ENCODE results near the gene PANX2.

The PANX2 gene

GRCh38 chr22:50217543-50218152, 47.1 kb downstream of the PANX2 start:
- no peak for DNase-seq

- no peak for DNase-seq
These were observed 47.8 kb downstream of the PANX2 start for GRCh38 chr22:50218153-50218995.

GRCh38 chr22:50218996-50219727, 48.6 kb downstream of the PANX2 start:
- DNase-seq, result no peak

DNA sequence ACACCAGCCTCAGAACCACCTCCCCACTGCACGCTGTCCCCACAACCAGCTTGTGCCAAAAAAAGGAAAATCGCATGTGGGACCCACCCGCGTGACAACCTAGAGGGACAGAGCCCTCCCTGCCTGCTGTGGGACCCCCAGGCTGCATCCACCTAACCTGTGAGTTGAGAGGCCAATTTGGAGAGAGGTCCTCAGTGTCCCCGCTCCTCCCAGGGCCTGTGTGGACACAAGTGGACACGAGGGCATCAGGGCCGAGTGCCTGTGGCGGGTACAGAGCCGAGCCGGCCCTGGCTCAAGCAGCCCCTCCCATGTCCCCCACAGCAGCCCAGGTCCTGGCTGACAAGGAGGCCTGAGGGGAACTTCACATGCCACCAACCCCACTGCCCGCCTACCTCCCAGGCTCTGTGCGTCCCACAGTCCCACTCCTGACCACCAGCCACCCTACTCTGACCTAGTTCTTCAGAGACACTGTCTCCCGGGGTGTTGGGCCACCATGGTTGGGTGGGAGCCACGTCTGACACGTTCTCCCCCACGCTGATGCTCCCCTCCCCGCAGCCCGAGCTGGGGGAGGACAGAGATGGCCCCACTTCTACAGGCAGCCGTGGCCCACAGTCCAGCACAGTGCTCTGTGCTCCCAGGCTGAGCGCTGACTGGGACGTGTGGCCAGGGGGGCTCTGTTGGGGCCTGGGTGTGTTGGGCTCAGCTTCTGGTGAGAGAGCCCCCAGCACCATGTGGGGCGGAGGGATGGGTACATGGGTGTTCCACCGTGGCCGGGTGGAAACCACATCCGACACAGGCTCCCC, 49.5 kb downstream of the PANX2 start:
- DNase-seq, result no peak

- DNase-seq, result no peak
These were observed 50.3 kb downstream of the PANX2 start for GRCh38 chr22:50220603-50221409.

DNA sequence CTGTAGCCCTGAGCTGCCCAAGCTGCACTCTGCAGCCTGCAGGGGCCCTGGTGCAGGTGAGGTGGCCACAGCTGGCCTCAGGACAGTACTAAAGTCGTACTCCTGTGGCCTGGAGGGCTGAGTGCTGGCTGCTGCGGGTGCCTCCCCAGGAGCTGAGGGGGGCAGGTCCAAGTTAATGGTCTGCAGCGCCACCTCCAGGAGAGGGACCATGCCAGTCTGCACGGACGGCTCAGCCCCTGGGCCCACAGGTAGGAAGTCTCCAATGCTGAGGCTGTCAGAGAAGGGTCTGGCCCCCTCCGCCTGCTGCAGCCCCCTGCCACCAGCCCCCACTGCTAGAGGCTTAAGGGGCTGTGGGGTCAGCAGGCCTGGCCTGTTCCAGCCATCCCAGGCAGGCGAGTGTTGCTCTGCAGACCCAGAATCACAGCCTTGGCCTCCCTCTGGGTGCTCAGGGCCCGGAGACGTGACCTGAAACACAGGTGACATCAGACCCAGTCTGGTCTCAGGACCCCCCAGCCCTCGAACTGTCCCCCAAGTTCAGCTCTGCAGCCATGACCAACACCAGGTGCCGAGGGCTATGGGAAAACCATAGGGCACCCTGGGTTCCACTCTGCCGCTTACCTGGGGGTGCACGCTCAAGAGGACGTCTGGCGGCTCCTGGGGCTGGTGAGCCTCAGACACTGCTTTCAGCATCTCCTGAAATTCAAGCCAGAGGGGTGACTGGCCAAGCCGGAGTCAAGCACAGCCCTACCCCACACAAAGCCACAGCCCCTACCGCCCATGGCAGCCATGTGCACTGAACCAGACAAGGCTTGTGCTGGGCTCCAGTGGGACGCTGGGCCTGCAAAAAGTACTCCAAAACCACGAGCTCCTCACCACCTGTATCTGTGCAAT, 51.1 kb downstream of the PANX2 start:
- DNase-seq, result no peak

DNA sequence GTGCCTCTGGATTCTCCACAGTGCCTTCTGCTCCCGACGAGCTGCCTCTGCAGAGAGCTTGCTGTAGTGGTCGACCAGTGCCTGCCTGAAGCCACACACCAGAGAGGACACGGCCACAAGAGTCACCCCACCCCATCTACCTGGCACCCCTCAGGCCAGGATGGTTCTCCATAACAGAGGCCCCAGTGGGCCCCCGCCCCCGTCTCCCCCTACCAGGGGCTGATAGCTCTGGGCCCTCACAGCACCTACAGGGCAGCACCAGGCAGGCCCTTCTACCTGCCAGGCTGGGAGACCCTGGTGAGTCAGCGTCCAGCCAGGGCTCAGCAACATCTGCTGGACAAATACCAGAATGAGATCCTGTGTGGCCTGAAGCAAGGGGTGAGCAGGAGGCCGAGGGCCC, 52.0 kb downstream of the PANX2 start:
- DNase-seq, result no peak

GRCh38 chr22:50224071-50224470, 53.5 kb downstream of the PANX2 start:
- no peak for DNase-seq

- no peak for DNase-seq
These were observed 54.9 kb downstream of the PANX2 start for GRCh38 chr22:50225200-50225969.

GRCh38 chr22:50226063-50226874, 55.7 kb downstream of the PANX2 start:
- DNase-seq, result no peak

DNA sequence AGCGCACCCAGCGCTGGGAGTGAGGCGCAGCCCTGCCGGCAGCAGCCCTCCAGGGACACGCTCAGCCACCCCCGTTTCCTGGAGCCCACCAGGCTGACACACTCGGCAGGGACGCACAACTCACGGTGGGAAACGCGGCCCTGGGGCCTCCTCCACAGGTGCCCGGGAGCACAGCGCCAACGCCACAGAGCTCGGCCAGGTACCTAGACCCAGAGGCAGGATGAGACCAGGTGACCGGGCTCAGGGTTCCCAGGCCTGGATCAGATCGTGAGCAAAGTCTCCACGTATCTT, 56.3 kb downstream of the PANX2 start:
- DNase-seq, result no peak

GRCh38 chr22:50227579-50228215, 57.2 kb downstream of the PANX2 start:
- DNase-seq, result no peak

DNA sequence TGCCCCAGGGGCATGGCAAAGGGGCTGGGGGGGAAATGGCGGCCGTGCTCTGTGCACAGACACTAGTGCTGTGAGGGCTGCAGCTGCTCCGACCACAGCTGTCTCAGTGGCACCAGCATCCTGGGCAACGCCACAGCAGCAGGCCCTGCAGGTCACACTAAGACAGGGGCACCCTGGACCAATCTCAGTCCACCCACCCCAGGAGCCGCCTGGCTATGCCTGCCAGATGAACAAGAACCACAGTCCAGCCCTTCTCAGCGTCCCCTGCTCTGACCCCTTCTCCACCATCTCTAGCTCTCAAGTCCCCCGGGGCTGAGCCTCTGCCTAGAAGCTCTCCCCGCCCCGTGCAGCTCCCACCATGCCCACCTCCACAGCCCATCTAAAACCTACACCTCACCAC, 57.8 kb downstream of the PANX2 start:
- DNase-seq, result no peak

DNA sequence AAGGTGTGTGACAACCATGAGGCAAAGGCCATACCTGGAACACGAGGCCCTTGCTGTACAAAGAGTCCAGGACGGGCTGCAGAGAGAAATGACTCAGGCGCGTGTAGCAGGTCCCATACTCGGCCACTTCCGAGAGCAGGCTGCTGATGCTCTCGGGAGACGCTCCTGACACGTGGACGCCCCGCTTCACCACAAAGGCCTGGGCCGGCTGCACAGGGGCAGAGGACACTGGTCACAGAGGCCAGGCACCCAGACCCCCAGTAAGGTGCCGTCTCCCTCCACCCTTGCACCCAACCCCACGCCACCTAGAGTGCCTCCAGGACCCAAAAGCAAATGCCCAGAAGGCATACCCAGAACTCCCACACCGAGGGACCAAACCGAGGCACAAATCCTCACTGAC, 58.8 kb downstream of the PANX2 start:
- no peak for DNase-seq

Measured in CD4-positive, alpha-beta T cell treated with Interferon alpha-2 for 1 hour (primary cell).